Keratinocyte (primary cell): ENCODE results near the gene CCNYL1. TPM values are rescaled to one million over a fixed set of nuclear protein-coding genes. Genes with fewer than 3 reads are reported as not detected.

Experiments
- DNase-seq: peaks from one replicate; pipeline ENCODE4 v3.0.0-alpha.2; 2011; ENCODE audit warnings: low read depth, missing footprints, low spot score
- FAIRE-seq: peaks from 2 replicates; lab custom pipeline; 2011; peaks lifted over from hg19 to GRCh38; lab: Jason Lieb, UNC
- H2AFZ ChIP-seq: 2 replicates; pipeline ENCODE4 v1.6.0; 2012; ENCODE audit warnings: low read length, control low read depth, inconsistent platforms; ENCODE audit not compliant: control insufficient read depth
- H3K27ac ChIP-seq: 2 replicates; pipeline ENCODE4 v1.5.1; 2011; ENCODE audit warnings: low read length; ENCODE audit not compliant: control insufficient read depth, insufficient read depth
- H3K27me3 ChIP-seq: 3 replicates; pipeline ENCODE4 v1.6.0; 2011; ENCODE audit warnings: low read length; ENCODE audit not compliant: control insufficient read depth, insufficient read depth; ENCODE audit errors: extremely low read depth
- H3K36me3 ChIP-seq, 2 experiments: 2 replicates in 1 of 2; 3 replicates in 1 of 2; pipeline ENCODE4 v1.5.1; 2011; ENCODE audit warnings: low read length in 2 of 2, mild to moderate bottlenecking in 1 of 2; ENCODE audit not compliant: control insufficient read depth in 2 of 2, insufficient read depth in 2 of 2; ENCODE audit errors: extremely low read depth in 1 of 2
- H3K4me1 ChIP-seq: 3 replicates; pipeline ENCODE4 v1.5.1; 2011; ENCODE audit warnings: low read length; ENCODE audit not compliant: control insufficient read depth, insufficient read depth; ENCODE audit errors: extremely low read depth
- H3K4me2 ChIP-seq: 3 replicates; pipeline ENCODE4 v1.6.0; 2011; ENCODE audit warnings: low read depth, low read length; ENCODE audit not compliant: control insufficient read depth, insufficient read depth; ENCODE audit errors: extremely low read depth
- H3K4me3 ChIP-seq, 3 experiments: fragments of 200-600 bp in 1 of 3; sonication (generic) in 1 of 3; 2 replicates in 2 of 3; 3 replicates in 1 of 3; pipeline ENCODE4 v1.5.1; 2011 to 2016; ENCODE audit warnings: low read length in 3 of 3, mild to moderate bottlenecking in 3 of 3, control low read depth in 2 of 3, inconsistent platforms in 1 of 3, low read depth in 1 of 3, mixed read lengths in 1 of 3, mixed run types in 1 of 3, moderate library complexity in 1 of 3; ENCODE audit not compliant: control insufficient read depth in 2 of 3, insufficient read depth in 2 of 3; ENCODE audit errors: extremely low read depth in 1 of 3
- H3K79me2 ChIP-seq: 2 replicates; pipeline ENCODE4 v1.6.0; 2012; ENCODE audit warnings: low read length; ENCODE audit not compliant: control insufficient read depth, insufficient read depth
- H3K9ac ChIP-seq: 3 replicates; pipeline ENCODE4 v1.6.0; 2011; ENCODE audit warnings: low read length; ENCODE audit not compliant: control insufficient read depth, insufficient read depth; ENCODE audit errors: extremely low read depth
- H3K9me1 ChIP-seq: 3 replicates; pipeline ENCODE4 v1.6.0; 2011; ENCODE audit warnings: low read length; ENCODE audit not compliant: control insufficient read depth, insufficient read depth; ENCODE audit errors: extremely low read depth
- H3K9me3 ChIP-seq: 2 replicates; pipeline ENCODE4 v1.5.1; 2012; ENCODE audit warnings: low read depth, low read length; ENCODE audit not compliant: control insufficient read depth
- H4K20me1 ChIP-seq: 3 replicates; pipeline ENCODE4 v1.6.0; 2011; ENCODE audit warnings: low read length; ENCODE audit not compliant: control insufficient read depth, insufficient read depth; ENCODE audit errors: extremely low read depth
- EZH2 ChIP-seq: IDR thresholded peaks from one replicate; pipeline ENCODE4 v1.6.1; 2012; ENCODE audit warnings: inconsistent platforms, mild to moderate bottlenecking, low read length, moderate library complexity
- dilution Hi-C: fragments of 300-500 bp; cut with MboI; formaldehyde crosslinking; loops from one replicate; pipeline ENCODE4 v1.7.0; 2020; ENCODE audit warnings: low sequenced_read_pairs; ENCODE audit not compliant: extremely low pct_ligation_motif_present
- polyA plus RNA-seq, 5 experiments: library from polyadenylated mRNA; depleted of rRNA in 3 of 5; stranded (reverse) in 3 of 5; stranded (forward) in 1 of 5; unstranded in 1 of 5; fragments of >200 nt; gene quantifications; 1 replicate in 1 of 5; 2 replicates in 3 of 5; 3 replicates in 1 of 5; pipeline versions ENCODE4 v1.2.1 to v1.2.3, GENCODE V29; 2011 to 2012; ENCODE audit warnings: missing spikeins in 2 of 5, low read depth in 1 of 5, low replicate concordance in 1 of 5
- TF ChIP-seq, protein P1 (sequence below), 3 experiments: IDR thresholded peaks in 1 of 3; conservative IDR thresholded peaks in 1 of 3; optimal IDR thresholded peaks in 1 of 3; 2 replicates in 2 of 3; 3 replicates in 1 of 3; pipeline versions ENCODE3 to v1.5.1; 2011; ENCODE audit warnings: low read length in 3 of 3, mild to moderate bottlenecking in 3 of 3, moderate library complexity in 2 of 3, control low read depth in 1 of 3, inconsistent platforms in 1 of 3; ENCODE audit not compliant: insufficient read depth in 2 of 3; ENCODE audit errors: extremely low read depth in 1 of 3

CCNYL1 gene
- polyA plus RNA-seq, 1 donor (not counting 4 experiments of a cell fraction or from before 2014, with no cell fraction given), result 29.9 TPM

DNA sequence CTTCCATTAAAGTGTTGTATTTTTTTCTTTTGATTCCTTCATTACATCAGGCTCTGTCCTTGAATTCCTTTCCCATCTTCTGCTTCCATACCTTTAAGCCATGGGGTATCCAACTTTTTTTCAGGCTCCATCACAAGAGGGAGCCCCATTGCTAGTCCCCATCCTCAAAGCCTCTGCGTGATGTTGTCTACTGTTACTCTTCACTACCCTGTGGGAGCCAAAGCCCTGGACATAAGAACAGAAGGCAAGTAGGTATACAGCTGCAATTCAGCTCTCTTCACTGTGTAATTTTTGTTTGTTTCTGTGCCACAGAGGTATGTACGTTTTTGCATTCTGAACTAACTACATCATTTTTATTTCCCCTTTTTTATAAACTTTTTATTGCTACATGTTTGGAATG lies 36.6 kb upstream of the CCNYL1 start:
- H3K27ac ChIP-seq, result no peak overlapping the region

DNA sequence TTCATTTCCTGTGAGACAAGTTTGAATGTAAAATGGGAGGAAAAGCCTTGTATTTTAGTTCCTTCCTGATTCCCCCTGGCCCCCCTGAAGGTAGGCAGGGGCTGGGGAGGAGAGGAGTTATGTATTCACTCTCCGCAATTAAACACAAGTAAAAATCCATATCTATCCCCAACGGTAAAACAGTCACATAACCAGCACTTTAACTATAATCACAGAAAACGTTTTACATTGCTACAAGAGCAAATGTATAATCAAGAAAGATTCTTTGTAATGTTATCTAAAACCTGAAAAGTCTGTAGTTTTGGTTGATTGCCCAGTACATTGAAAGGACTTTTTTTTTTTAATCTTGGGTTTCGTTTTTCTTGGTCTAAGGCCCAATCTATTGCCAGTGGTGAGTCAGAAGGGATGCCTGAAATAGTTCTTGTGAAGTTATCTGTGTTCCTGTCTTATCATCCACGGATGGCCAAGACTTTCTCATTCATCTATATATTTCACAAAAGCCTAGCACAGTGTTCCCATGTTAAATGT lies 34.5 kb upstream of the CCNYL1 start:
- H4K20me1 ChIP-seq, result no peaks in the 10 kb centered on the region
- no peak overlapping the region for H3K27ac ChIP-seq
- no peaks in the 10 kb centered on the region for H3K27me3 ChIP-seq
- no peak for DNase-seq
- no peak overlapping the region for H3K9ac ChIP-seq
- H3K9me3 ChIP-seq, result no peaks in the 10 kb centered on the region
- dilution Hi-C loops, result no loop called here
- no peaks in the 10 kb centered on the region for H3K36me3 ChIP-seq
- H3K4me3 ChIP-seq, result no peak overlapping the region
- no peak for FAIRE-seq
- peak overlapping the region; percentile 17 for H3K4me2 ChIP-seq
- H3K79me2 ChIP-seq, result no peaks in the 10 kb centered on the region
- H3K4me1 ChIP-seq, result no peaks in the 10 kb centered on the region
- no peaks in the 10 kb centered on the region for H3K9me1 ChIP-seq
- peak overlapping the region; percentile 1 for H2AFZ ChIP-seq
- TF ChIP-seq, protein P1, sequence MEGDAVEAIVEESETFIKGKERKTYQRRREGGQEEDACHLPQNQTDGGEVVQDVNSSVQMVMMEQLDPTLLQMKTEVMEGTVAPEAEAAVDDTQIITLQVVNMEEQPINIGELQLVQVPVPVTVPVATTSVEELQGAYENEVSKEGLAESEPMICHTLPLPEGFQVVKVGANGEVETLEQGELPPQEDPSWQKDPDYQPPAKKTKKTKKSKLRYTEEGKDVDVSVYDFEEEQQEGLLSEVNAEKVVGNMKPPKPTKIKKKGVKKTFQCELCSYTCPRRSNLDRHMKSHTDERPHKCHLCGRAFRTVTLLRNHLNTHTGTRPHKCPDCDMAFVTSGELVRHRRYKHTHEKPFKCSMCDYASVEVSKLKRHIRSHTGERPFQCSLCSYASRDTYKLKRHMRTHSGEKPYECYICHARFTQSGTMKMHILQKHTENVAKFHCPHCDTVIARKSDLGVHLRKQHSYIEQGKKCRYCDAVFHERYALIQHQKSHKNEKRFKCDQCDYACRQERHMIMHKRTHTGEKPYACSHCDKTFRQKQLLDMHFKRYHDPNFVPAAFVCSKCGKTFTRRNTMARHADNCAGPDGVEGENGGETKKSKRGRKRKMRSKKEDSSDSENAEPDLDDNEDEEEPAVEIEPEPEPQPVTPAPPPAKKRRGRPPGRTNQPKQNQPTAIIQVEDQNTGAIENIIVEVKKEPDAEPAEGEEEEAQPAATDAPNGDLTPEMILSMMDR (optimal IDR thresholded peaks at IDR 0.05 in 1 of 3, IDR thresholded peaks at IDR 0.05 in 1 of 3, conservative IDR thresholded peaks at IDR 0.05 in 1 of 3; ENCODE audit: extremely low read depth in 1 of 3, insufficient read depth in 2 of 3, low read length in 3 of 3), result no peak
- no peak for TF ChIP-seq EZH2

More for the DNA sequence above, 36.6 kb upstream of the CCNYL1 start:
- Histone ChIP-seq H3K9me3 (no peaks in the 10 kb centered on the region), H3K4me1 (no peaks in the 10 kb centered on the region), H3K79me2 (no peaks in the 10 kb centered on the region), H2AFZ (no peak overlapping the region), H4K20me1 (no peaks in the 10 kb centered on the region), H3K9ac (no peak overlapping the region), H3K36me3 (no peaks in the 10 kb centered on the region), H3K9me1 (no peaks in the 10 kb centered on the region), H3K27me3 (no peaks in the 10 kb centered on the region), H3K4me2 (no peak overlapping the region), H3K4me3 (no peak overlapping the region)
- FAIRE-seq, result no peak
- dilution Hi-C loops, result no loop called here
- TF ChIP-seq, protein P1 (optimal IDR thresholded peaks at IDR 0.05 in 1 of 3, IDR thresholded peaks at IDR 0.05 in 1 of 3, conservative IDR thresholded peaks at IDR 0.05 in 1 of 3; ENCODE audit: extremely low read depth in 1 of 3, insufficient read depth in 2 of 3, low read length in 3 of 3), result no peak
- no peak for TF ChIP-seq EZH2
- DNase-seq, result no peak
